CD4-positive, alpha-beta T cell (primary cell): ENCODE measurements around the gene BBS5. TPM values are rescaled to one million over a fixed set of nuclear protein-coding genes. Genes with fewer than 3 reads are reported as not detected.
A peak's percentile ranks its signal among the peaks of the same experiment; 100 is the strongest.

Experiments
- ATAC-seq: fragments of 200-7000 bp; cut with Tn5 transposase; one replicate; pipeline ENCODE4 v1.10.0; 2022; ENCODE audit warnings: mild to moderate bottlenecking; ENCODE audit not compliant: poor library complexity
- CTCF ChIA-PET: fragments of 350-600 bp; sonication (Branson Sonifier 250); formaldehyde crosslinking; loops from one replicate; lab custom pipeline; 2021; ENCODE audit warnings: antibody characterized with exemption, inconsistent platforms; lab: Charles Lee
- POLR2A ChIA-PET: fragments of 350-600 bp; sonication (Branson Sonifier 250); formaldehyde crosslinking; loops from one replicate; lab custom pipeline; 2021; ENCODE audit warnings: antibody characterized with exemption, inconsistent platforms; lab: Charles Lee
- DNase-seq, 14 experiments: peaks; one replicate each; pipeline ENCODE4 v3.0.0-alpha.2; 2013 to 2020; ENCODE audit warnings: mixed read lengths in 2 of 14
- H3K27ac ChIP-seq, 2 donors: one replicate each; pipeline versions ENCODE4 v1.5.1 to v1.7.0; 2013; ENCODE audit warnings: low read length in 2 of 2, low read depth in 1 of 2, mild to moderate bottlenecking in 1 of 2
- H3K27me3 ChIP-seq, 2 experiments: 1 replicate in 1 of 2; 2 replicates in 1 of 2; pipeline versions ENCODE4 v1.6.1 to v1.7.0; 2013; ENCODE audit warnings: low read length in 2 of 2, control low read depth in 1 of 2, mild to moderate bottlenecking in 1 of 2, moderate library complexity in 1 of 2; ENCODE audit not compliant: insufficient read depth in 2 of 2, control insufficient read depth in 1 of 2
- H3K36me3 ChIP-seq: one replicate; pipeline ENCODE4 v1.6.1; 2013; ENCODE audit warnings: low read length, control low read depth; ENCODE audit not compliant: insufficient read depth
- H3K4me1 ChIP-seq: one replicate; pipeline ENCODE4 v1.6.1; 2013; ENCODE audit warnings: low read length, control low read depth; ENCODE audit not compliant: insufficient read depth
- H3K4me3 ChIP-seq: one replicate; pipeline ENCODE4 v1.5.1; 2013; ENCODE audit warnings: mild to moderate bottlenecking, low read length, moderate library complexity
- H3K9me3 ChIP-seq, 2 experiments: 1 replicate in 1 of 2; 2 replicates in 1 of 2; pipeline versions ENCODE4 v1.6.1 to v1.7.0; 2013; ENCODE audit warnings: low read length in 2 of 2, mild to moderate bottlenecking in 2 of 2, control low read depth in 1 of 2, moderate library complexity in 1 of 2; ENCODE audit not compliant: control insufficient read depth in 1 of 2, insufficient read depth in 1 of 2
- H3K27ac Mint-ChIP-seq: one replicate; pipeline ENCODE4 v1.8.0; 2020; ENCODE audit warnings: mixed read lengths
- H3K27me3 Mint-ChIP-seq: one replicate; pipeline ENCODE4 v1.8.0; 2021; ENCODE audit warnings: mixed read lengths
- H3K36me3 Mint-ChIP-seq: one replicate; pipeline ENCODE4 v1.8.0; 2021; ENCODE audit warnings: low read depth, mixed read lengths
- H3K4me1 Mint-ChIP-seq: one replicate; pipeline ENCODE4 v1.8.0; 2021; ENCODE audit warnings: low read depth, mixed read lengths
- H3K4me3 Mint-ChIP-seq: one replicate; pipeline ENCODE4 v1.8.0; 2020; ENCODE audit warnings: mild to moderate bottlenecking, mixed read lengths
- H3K9me3 Mint-ChIP-seq: one replicate; pipeline ENCODE4 v1.8.0; 2020; ENCODE audit warnings: mixed read lengths
- CTCF ChIP-seq: fragments of 200-600 bp; IDR thresholded peaks from one replicate; pipeline ENCODE4 v1.8.0; 2022; ENCODE audit warnings: antibody characterized with exemption, mild to moderate bottlenecking
- intact Hi-C, 2 experiments: fragments of 100-400 bp; cut with DNase I in 1 of 2; cut with micrococcal nuclease in 1 of 2; formaldehyde crosslinking; loops; one replicate each; pipeline versions ENCODE4 v1.15.1 to v1.9.0; 2023 to 2025; cut with DNase I, micrococcal nuclease
- total RNA-seq, 174 experiments: library from RNA in 2 of 174; stranded (reverse) in 2 of 174; gene quantifications; one replicate each; pipeline ENCODE4 v1.2.3 and lab custom pipeline; 2021 to 2026

BBS5 gene
- total RNA-seq, 2 experiments from 2014 or later = 2.1 to 2.2 TPM

- POLR2A ChIA-PET = no interaction called here
- ATAC-seq = no peak
- intact Hi-C loops = loop anchor here (5.0 to 10.0 kb wide), 3 partner anchors 86 to 218 kb away; partner anchors contain the start of genes CFAP210 (in 2 of the 2) and PHOSPHO2 (in 2 of the 2)
- Mint-ChIP-seq H3K36me3 (no peaks in the 10 kb centered on the region), H3K4me3 (no peak overlapping the region), H3K9me3 (no peaks in the 10 kb centered on the region), H3K4me1 (peaks cover 21% of the 10 kb centered on the region), H3K27ac (no peak overlapping the region), H3K27me3 (no peaks in the 10 kb centered on the region)
- Histone ChIP-seq H3K9me3 (no peaks in the 10 kb centered on the region), H3K4me1 (peaks cover 14% of the 10 kb centered on the region), H3K4me3 (no peak overlapping the region), H3K36me3 (no peaks in the 10 kb centered on the region), H3K27ac (no peak overlapping the region), H3K27me3 (no peaks in the 10 kb centered on the region)
- TF ChIP-seq CTCF = no peak
- DNase-seq = no peak
- CTCF ChIA-PET = no interaction called here
These were observed 2.8 kb upstream of the BBS5 start for GRCh38 chr2:169476459-169476858.

GRCh38 chr2:169478339-169478738 is 955 bp upstream of the BBS5 start:
- Mint-ChIP-seq H3K4me1 (peaks cover 21% of the 10 kb centered on the region), H3K27ac (no peak overlapping the region), H3K27me3 (no peaks in the 10 kb centered on the region), H3K36me3 (peaks cover 7% of the 10 kb centered on the region), H3K9me3 (no peaks in the 10 kb centered on the region), H3K4me3 (peak overlapping the region; percentile 94)
- ChIA-PET CTCF (no interaction called here), POLR2A (interaction anchor here (1.5 to 2.4 kb wide), 4 partner anchors 7 to 107 kb away, joined by 5 to 7 read pairs (median 6); no protein-coding TSS in a partner anchor)
- H3K9me3 ChIP-seq = no peaks in the 10 kb centered on the region
- no peak for TF ChIP-seq CTCF
- H3K36me3 ChIP-seq = peaks cover 2% of the 10 kb centered on the region
- intact Hi-C loops = loop anchor here (5.0 to 10.0 kb wide), 3 partner anchors 84 to 216 kb away; partner anchors contain the start of genes CFAP210 (in 2 of the 2) and PHOSPHO2 (in 2 of the 2)
- H3K4me1 ChIP-seq = peaks cover 14% of the 10 kb centered on the region
- H3K27me3 ChIP-seq = no peaks in the 10 kb centered on the region
- DNase-seq (no peak), ATAC-seq (no peak)
- H3K27ac ChIP-seq = no peak overlapping the region
- no peak overlapping the region for H3K4me3 ChIP-seq

GRCh38 chr2:169478745-169479256 is 493 bp upstream of the BBS5 start:
- H3K9me3 Mint-ChIP-seq = no peaks in the 10 kb centered on the region
- H3K27ac Mint-ChIP-seq = no peak overlapping the region
- peaks cover 8% of the 10 kb centered on the region for H3K36me3 Mint-ChIP-seq

More at GRCh38 chr2:169478745-169479256, 493 bp upstream of the BBS5 start:
- H3K36me3 ChIP-seq = peaks cover 2% of the 10 kb centered on the region
- H3K4me1 ChIP-seq = peaks cover 14% of the 10 kb centered on the region
- no peak for ATAC-seq
- DNase-seq = no peak
- H3K27me3 ChIP-seq = no peaks in the 10 kb centered on the region
- POLR2A ChIA-PET = interaction anchor here (0.7 to 2.4 kb wide), 10 partner anchors 7 to 349 kb away, joined by 3 to 18 read pairs (median 6); partner anchors contain the start of genes FASTKD1 and UBR3
- peaks cover 21% of the 10 kb centered on the region for H3K4me1 Mint-ChIP-seq
- peak overlapping the region; percentile 63 for H3K4me3 ChIP-seq
- intact Hi-C loops = loop anchor here (5.0 to 10.0 kb wide), 3 partner anchors 84 to 216 kb away; partner anchors contain the start of genes CFAP210 (in 2 of the 2) and PHOSPHO2 (in 2 of the 2)
- H3K4me3 Mint-ChIP-seq = peak overlapping the region; percentile 94
- TF ChIP-seq CTCF = no peak
- H3K9me3 ChIP-seq = no peaks in the 10 kb centered on the region
- CTCF ChIA-PET = interaction anchor here (0.9 to 1.7 kb wide), 3 partner anchors 16 to 1937 kb away, joined by 3 to 4 read pairs (median 4); partner anchors contain the start of gene METTL5
- H3K27ac ChIP-seq = no peak overlapping the region
- H3K27me3 Mint-ChIP-seq = no peaks in the 10 kb centered on the region
